Fibroblast of villous mesenchyme (primary cell): Measurements from ENCODE around the gene PER2. TPM values are rescaled to one million over a fixed set of nuclear protein-coding genes. Genes with fewer than 3 reads are reported as not detected.
A peak's percentile ranks its signal among the peaks of the same experiment; 100 is the strongest.
"Not testable (repeated sequence)": the region's sequence is repeated elsewhere in the genome, so short reads cannot be mapped to it uniquely, and the experiment has no call there.

Experiments
- DNase-seq: peaks from one replicate; pipeline ENCODE4 v3.0.0-alpha.2; 2010; ENCODE audit warnings: low read depth
- H3K4me3 ChIP-seq: 2 replicates; pipeline ENCODE4 v1.5.1; 2011; ENCODE audit warnings: low read depth, mild to moderate bottlenecking, low read length
- CTCF ChIP-seq: IDR thresholded peaks from 2 replicates; pipeline ENCODE4 v1.5.1; 2012; ENCODE audit warnings: low read depth, mild to moderate bottlenecking, low read length; ENCODE audit not compliant: insufficient read depth
- total RNA-seq: library from RNA; depleted of rRNA; stranded (reverse); fragments of >200 nt; gene quantifications from 2 replicates; pipeline ENCODE4 v1.2.3, GENCODE V29; 2012

Gene PER2
- total RNA-seq, 1 donor: 4.3 TPM

- DNase-seq: no peak
Observed at GRCh38 chr2:238320648-238321281, 32.4 kb upstream of the PER2 start.

GRCh38 chr2:238320246-238320647 is 31.8 kb upstream of the PER2 start, which contains the start of gene TRAF3IP1:
Gene TRAF3IP1, plus strand, starts transcription at chr2:238320518. Its CDS starts 145 bp downstream, at chr2:238320663.
- peak; percentile 94 for DNase-seq
- peak within 1 kb of the TSS; percentile 72 for H3K4me3 ChIP-seq
- no peak for TF ChIP-seq CTCF

More at GRCh38 chr2:238320648-238321281, 32.4 kb upstream of the PER2 start:
- TF ChIP-seq CTCF: no peak
- peak overlapping the region; percentile 72 for H3K4me3 ChIP-seq

GRCh38 chr2:238315031-238315595 is 26.7 kb upstream of the PER2 start:
- no peak for DNase-seq
- H3K4me3 ChIP-seq: no peak overlapping the region
- TF ChIP-seq CTCF: no peak

- no peak overlapping the region for H3K4me3 ChIP-seq
- no peak for DNase-seq
- no peak for TF ChIP-seq CTCF
Observed at GRCh38 chr2:238314576-238314975, 26.2 kb upstream of the PER2 start.

GRCh38 chr2:238313991-238314350 is 25.6 kb upstream of the PER2 start:
- TF ChIP-seq CTCF: no peak
- H3K4me3 ChIP-seq: no peak overlapping the region
- DNase-seq: no peak

- no peak overlapping the region for H3K4me3 ChIP-seq
- TF ChIP-seq CTCF: no peak
- no peak for DNase-seq
Observed at GRCh38 chr2:238313289-238313990, 25.0 kb upstream of the PER2 start.

GRCh38 chr2:238310721-238311120 is 22.3 kb upstream of the PER2 start:
- not testable (repeated sequence) for DNase-seq, H3K4me3 ChIP-seq
